ENCODE measurements around the gene PROM2.

DNA sequence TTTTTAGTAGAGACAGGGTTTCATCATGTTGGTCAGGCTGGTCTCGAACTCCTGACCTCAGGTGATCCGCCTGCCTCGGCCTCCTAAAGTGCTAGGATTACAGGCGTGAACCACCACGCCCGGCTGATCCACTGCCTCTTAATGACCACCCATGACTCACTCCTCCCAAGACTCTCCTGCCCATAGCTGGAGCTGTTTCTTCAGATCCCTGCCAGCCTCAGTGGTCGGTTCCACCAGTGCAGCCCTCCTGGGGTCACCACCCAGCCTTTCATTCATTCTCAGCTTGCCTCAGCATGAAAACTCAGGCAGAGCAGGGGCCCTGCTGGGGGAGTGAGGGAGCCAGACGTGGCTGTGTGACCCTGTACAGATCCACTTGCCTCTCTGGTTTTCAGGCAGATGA, 35.4 kb downstream of the PROM2 start:
- TF ChIP-seq, protein P1, sequence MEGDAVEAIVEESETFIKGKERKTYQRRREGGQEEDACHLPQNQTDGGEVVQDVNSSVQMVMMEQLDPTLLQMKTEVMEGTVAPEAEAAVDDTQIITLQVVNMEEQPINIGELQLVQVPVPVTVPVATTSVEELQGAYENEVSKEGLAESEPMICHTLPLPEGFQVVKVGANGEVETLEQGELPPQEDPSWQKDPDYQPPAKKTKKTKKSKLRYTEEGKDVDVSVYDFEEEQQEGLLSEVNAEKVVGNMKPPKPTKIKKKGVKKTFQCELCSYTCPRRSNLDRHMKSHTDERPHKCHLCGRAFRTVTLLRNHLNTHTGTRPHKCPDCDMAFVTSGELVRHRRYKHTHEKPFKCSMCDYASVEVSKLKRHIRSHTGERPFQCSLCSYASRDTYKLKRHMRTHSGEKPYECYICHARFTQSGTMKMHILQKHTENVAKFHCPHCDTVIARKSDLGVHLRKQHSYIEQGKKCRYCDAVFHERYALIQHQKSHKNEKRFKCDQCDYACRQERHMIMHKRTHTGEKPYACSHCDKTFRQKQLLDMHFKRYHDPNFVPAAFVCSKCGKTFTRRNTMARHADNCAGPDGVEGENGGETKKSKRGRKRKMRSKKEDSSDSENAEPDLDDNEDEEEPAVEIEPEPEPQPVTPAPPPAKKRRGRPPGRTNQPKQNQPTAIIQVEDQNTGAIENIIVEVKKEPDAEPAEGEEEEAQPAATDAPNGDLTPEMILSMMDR (IDR thresholded peaks at IDR 0.05; ENCODE audit: insufficient read depth, low read length, poor library complexity, severe bottlenecking), result no peak
- no peak for TF ChIP-seq EZH2phosphoT487 (conservative IDR thresholded peaks at IDR 0.05; ENCODE audit: low read length)

All from SU-DHL-6 (cell line).